HepG2 (cell line): ENCODE data around the gene EXOC3L4.

Source experiments
- ADNP ChIP-seq: sonication (generic); formaldehyde crosslinking; IDR thresholded peaks from 2 replicates; pipeline ENCODE4 v1.4.0; 2020; ENCODE audit warnings: missing genetic modification reagents
- ARNTL ChIP-seq: sonication (generic); formaldehyde crosslinking; IDR thresholded peaks from 2 replicates; pipeline ENCODE4 v1.4.0; 2020; ENCODE audit warnings: mild to moderate bottlenecking, missing genetic modification reagents
- CTCF ChIP-seq: sonication (generic); formaldehyde crosslinking; IDR thresholded peaks from 2 replicates; pipeline ENCODE4 v1.5.0; 2020; ENCODE audit warnings: mild to moderate bottlenecking, missing genetic modification reagents, moderate library complexity
- HHEX ChIP-seq: IDR thresholded peaks from 2 replicates; pipeline ENCODE4 v1.6.1; 2016; ENCODE audit warnings: control low read depth
- HNRNPL ChIP-seq: fragments of 200-400 bp; formaldehyde crosslinking; IDR thresholded peaks from 2 replicates; pipeline ENCODE4 v1.6.1; 2017; ENCODE audit warnings: mild to moderate bottlenecking, low read depth, low read length
- MTA3 ChIP-seq: sonication (generic); formaldehyde crosslinking; IDR thresholded peaks from 2 replicates; pipeline ENCODE4 v1.4.0; 2020; ENCODE audit warnings: missing genetic modification reagents
- NR1H2 ChIP-seq: sonication (generic); formaldehyde crosslinking; IDR thresholded peaks from 2 replicates; pipeline ENCODE4 v1.8.1; 2022; ENCODE audit warnings: low read depth, missing genetic modification reagents, borderline replicate concordance
- POLR2A ChIP-seq, 2 experiments: IDR thresholded peaks; 2 replicates each; pipeline ENCODE4 v1.6.1; 2011; ENCODE audit warnings: low read depth in 2 of 2, low read length in 2 of 2, mild to moderate bottlenecking in 1 of 2, moderate library complexity in 1 of 2; ENCODE audit not compliant: insufficient read depth in 1 of 2
- PREB ChIP-seq: sonication (generic); formaldehyde crosslinking; IDR thresholded peaks from 2 replicates; pipeline ENCODE4 v1.4.0; 2020; ENCODE audit warnings: missing genetic modification reagents
- ZNF639 ChIP-seq: conservative IDR thresholded peaks from 2 replicates; pipeline ENCODE4 v1.6.1; 2018; ENCODE audit warnings: missing genetic modification reagents

- TF ChIP-seq ADNP (CRISPR knock-in tag) = no peak
- TF ChIP-seq HHEX (CRISPR knock-in tag) = no peak
- TF ChIP-seq CTCF (CRISPR knock-in tag) = no peak
- TF ChIP-seq HNRNPL = no peak
- TF ChIP-seq ZNF639 (CRISPR knock-in tag) = no peak
- no peak for TF ChIP-seq PREB (CRISPR knock-in tag)
- no peak for TF ChIP-seq POLR2A (IDR thresholded peaks at IDR 0.05; ENCODE audit: insufficient read depth in 1 of 2, low read depth in 2 of 2, low read length in 2 of 2)
- no peak for TF ChIP-seq MTA3 (CRISPR knock-in tag)
- no peak for TF ChIP-seq ARNTL (CRISPR knock-in tag)
- no peak for TF ChIP-seq NR1H2 (CRISPR knock-in tag)
Observed at GRCh38 chr14:103061482-103061976, 33.0 kb upstream of the EXOC3L4 start.
